ENCODE measurements around the gene KCNK2. TPM values are rescaled to one million over a fixed set of nuclear protein-coding genes. Genes with fewer than 3 reads are reported as not detected.

Gene KCNK2
- total RNA-seq, 1 experiment from 2014 or later = 1.1 TPM

DNA sequence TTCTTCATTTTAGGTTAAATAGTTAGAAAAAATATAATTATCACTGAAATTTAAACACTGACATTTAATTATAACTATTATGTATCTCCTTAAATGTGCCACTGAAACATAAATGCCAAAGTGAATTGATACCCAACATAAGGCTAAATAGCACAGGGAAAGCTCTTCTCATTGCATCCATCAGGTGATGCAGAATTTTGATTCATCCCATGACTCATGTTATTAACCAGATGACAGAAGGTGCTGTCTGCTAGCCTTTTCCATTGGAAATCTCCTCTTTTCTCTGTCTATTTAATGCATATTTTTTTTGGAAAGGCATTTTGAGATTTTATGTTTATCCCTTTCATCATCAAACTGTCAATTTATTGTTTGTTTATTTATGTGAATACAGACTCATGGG lies 136.8 kb downstream of the KCNK2 start:
- CTCF ChIA-PET = no interaction called here
- TF ChIP-seq CTCF (IDR thresholded peaks at IDR 0.05; ENCODE audit: unreplicated experiment) = no peak

GRCh38 chr1:215220346-215220745 lies 137.8 kb downstream of the KCNK2 start:
- BruUV-seq (replicated peaks) = no TSS peak
- H3K27ac Mint-ChIP-seq (ENCODE audit: unreplicated experiment) = no peak overlapping the region
- no peak overlapping the region for H3K4me3 Mint-ChIP-seq (ENCODE audit: low read depth, unreplicated experiment)
- CTCF ChIA-PET = no interaction called here
- TF ChIP-seq CTCF (IDR thresholded peaks at IDR 0.05; ENCODE audit: unreplicated experiment) = no peak
- no peaks in the 10 kb centered on the region for H3K4me1 Mint-ChIP-seq (ENCODE audit: low read depth, unreplicated experiment)
- DNase-seq = no peak
- intact Hi-C loops (cut with micrococcal nuclease; ENCODE audit: unreplicated experiment) = no loop called here
- no peaks in the 10 kb centered on the region for H3K36me3 Mint-ChIP-seq (ENCODE audit: insufficient read depth, unreplicated experiment)
- H3K27me3 Mint-ChIP-seq (ENCODE audit: unreplicated experiment) = no peaks in the 10 kb centered on the region
- H3K9me3 Mint-ChIP-seq (ENCODE audit: low read depth, unreplicated experiment) = no peaks in the 10 kb centered on the region

More for the DNA sequence above, 136.8 kb downstream of the KCNK2 start:
- H3K27me3 Mint-ChIP-seq (ENCODE audit: unreplicated experiment) = no peaks in the 10 kb centered on the region
- H3K36me3 Mint-ChIP-seq (ENCODE audit: insufficient read depth, unreplicated experiment) = no peaks in the 10 kb centered on the region
- no peaks in the 10 kb centered on the region for H3K9me3 Mint-ChIP-seq (ENCODE audit: low read depth, unreplicated experiment)
- BruUV-seq (replicated peaks) = no TSS peak
- H3K27ac Mint-ChIP-seq (ENCODE audit: unreplicated experiment) = no peak overlapping the region
- no peaks in the 10 kb centered on the region for H3K4me1 Mint-ChIP-seq (ENCODE audit: low read depth, unreplicated experiment)
- no peak overlapping the region for H3K4me3 Mint-ChIP-seq (ENCODE audit: low read depth, unreplicated experiment)
- intact Hi-C loops (cut with micrococcal nuclease; ENCODE audit: unreplicated experiment) = no loop called here
- no peak for DNase-seq

DNA sequence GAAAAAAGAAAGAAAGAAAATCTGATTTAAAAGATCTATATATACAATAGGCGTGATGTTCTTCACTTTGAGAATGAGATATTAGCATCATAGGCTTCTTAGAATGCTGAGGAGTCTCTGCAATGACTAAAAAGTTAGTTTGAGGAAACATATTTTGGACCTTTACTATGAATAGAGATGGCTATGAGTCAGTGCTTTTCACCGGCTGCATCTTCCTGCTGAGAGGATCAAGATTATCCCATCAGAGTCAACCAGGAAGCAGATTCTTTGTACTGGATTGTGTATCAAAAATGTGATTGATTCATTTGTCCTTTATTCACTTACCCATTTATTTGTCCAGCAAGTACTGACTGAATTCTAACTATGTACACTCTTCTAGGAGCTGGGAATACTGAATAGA lies 144.2 kb downstream of the KCNK2 start:
- Mint-ChIP-seq H3K36me3 (ENCODE audit: insufficient read depth, unreplicated experiment) (no peaks in the 10 kb centered on the region), H3K9me3 (ENCODE audit: low read depth, unreplicated experiment) (no peaks in the 10 kb centered on the region), H3K4me3 (ENCODE audit: low read depth, unreplicated experiment) (no peak overlapping the region), H3K4me1 (ENCODE audit: low read depth, unreplicated experiment) (no peaks in the 10 kb centered on the region), H3K27me3 (ENCODE audit: unreplicated experiment) (no peaks in the 10 kb centered on the region), H3K27ac (ENCODE audit: unreplicated experiment) (no peak overlapping the region)
- TF ChIP-seq CTCF (IDR thresholded peaks at IDR 0.05; ENCODE audit: unreplicated experiment) = no peak
- intact Hi-C loops (cut with micrococcal nuclease; ENCODE audit: unreplicated experiment) = no loop called here
- DNase-seq = no peak
- BruUV-seq (replicated peaks) = no TSS peak
- CTCF ChIA-PET = no interaction called here

DNA sequence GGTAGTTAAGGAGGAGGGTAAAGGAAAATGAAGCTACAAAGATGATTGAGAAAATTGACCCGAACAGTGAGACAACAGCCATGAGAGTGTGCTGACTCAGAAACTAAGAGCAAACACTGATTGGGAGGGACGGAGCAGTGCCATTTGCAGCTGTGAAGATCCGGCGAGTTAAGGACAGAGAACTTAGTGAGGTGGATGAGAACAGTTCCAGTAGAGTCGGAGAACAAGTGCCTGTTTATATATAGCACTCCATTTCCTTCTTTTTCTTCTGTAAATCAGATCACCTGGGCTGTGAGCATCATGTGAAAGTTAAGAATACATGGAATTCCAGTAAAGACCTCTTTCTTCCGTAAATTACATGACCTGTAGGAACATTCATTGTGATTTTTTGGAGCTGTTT lies 145.7 kb downstream of the KCNK2 start:
- CTCF ChIA-PET = no interaction called here
- no peaks in the 10 kb centered on the region for H3K27me3 Mint-ChIP-seq (ENCODE audit: unreplicated experiment)
- H3K27ac Mint-ChIP-seq (ENCODE audit: unreplicated experiment) = no peak overlapping the region
- no peak for TF ChIP-seq CTCF (IDR thresholded peaks at IDR 0.05; ENCODE audit: unreplicated experiment)
- H3K4me1 Mint-ChIP-seq (ENCODE audit: low read depth, unreplicated experiment) = no peaks in the 10 kb centered on the region
- intact Hi-C loops (cut with micrococcal nuclease; ENCODE audit: unreplicated experiment) = no loop called here
- no peaks in the 10 kb centered on the region for H3K36me3 Mint-ChIP-seq (ENCODE audit: insufficient read depth, unreplicated experiment)
- BruUV-seq (replicated peaks) = no TSS peak
- no peaks in the 10 kb centered on the region for H3K9me3 Mint-ChIP-seq (ENCODE audit: low read depth, unreplicated experiment)
- no peak for DNase-seq
- no peak overlapping the region for H3K4me3 Mint-ChIP-seq (ENCODE audit: low read depth, unreplicated experiment)

DNA sequence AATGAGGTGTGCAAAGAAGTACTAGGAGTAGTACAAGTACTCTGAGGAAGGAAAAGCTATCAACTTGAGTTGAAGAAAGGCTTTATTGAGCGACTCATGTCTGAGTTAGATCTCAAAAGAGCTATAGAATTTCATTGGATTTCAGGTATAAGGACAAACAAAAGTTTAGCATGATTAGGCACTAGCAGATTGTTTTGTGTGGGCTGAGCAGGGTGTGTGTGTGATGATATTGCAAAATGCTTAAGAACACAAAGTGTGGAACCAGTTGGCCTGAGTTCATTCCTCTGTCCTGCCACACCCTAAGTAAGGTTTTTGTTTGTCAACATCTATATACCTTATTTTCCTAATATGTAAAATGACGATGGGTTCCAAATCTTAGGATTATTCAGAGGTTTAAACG lies 158.9 kb downstream of the KCNK2 start:
- Mint-ChIP-seq H3K36me3 (ENCODE audit: insufficient read depth, unreplicated experiment) (no peaks in the 10 kb centered on the region), H3K4me1 (ENCODE audit: low read depth, unreplicated experiment) (no peaks in the 10 kb centered on the region), H3K4me3 (ENCODE audit: low read depth, unreplicated experiment) (no peak overlapping the region), H3K27me3 (ENCODE audit: unreplicated experiment) (no peaks in the 10 kb centered on the region), H3K9me3 (ENCODE audit: low read depth, unreplicated experiment) (peaks cover 3% of the 10 kb centered on the region), H3K27ac (ENCODE audit: unreplicated experiment) (no peak overlapping the region)
- TF ChIP-seq CTCF (IDR thresholded peaks at IDR 0.05; ENCODE audit: unreplicated experiment) = no peak
- CTCF ChIA-PET = no interaction called here
- intact Hi-C loops (cut with micrococcal nuclease; ENCODE audit: unreplicated experiment) = no loop called here
- no peak for DNase-seq
- no TSS peak for BruUV-seq (replicated peaks)

Data from Calu3 (cell line).